Epidermal melanocyte (primary cell): ENCODE data around the gene AP2A2.

Experiments used
- DNase-seq: peaks from one replicate; pipeline ENCODE4 v3.0.0; 2011; ENCODE audit warnings: low spot score; ENCODE audit not compliant: insufficient read length

AP2A2 gene

GRCh38 chr11:995752-996420 lies 70.2 kb downstream of the AP2A2 start:
- no peak for DNase-seq

- no peak for DNase-seq
Observed at GRCh38 chr11:996681-997080, 71.0 kb downstream of the AP2A2 start.

GRCh38 chr11:997907-998306 lies 72.2 kb downstream of the AP2A2 start:
- no peak for DNase-seq

- DNase-seq = no peak
Observed at GRCh38 chr11:999009-999408, 73.3 kb downstream of the AP2A2 start.

GRCh38 chr11:1000357-1001278 lies 74.9 kb downstream of the AP2A2 start:
- no peak for DNase-seq

- DNase-seq = no peak
Observed at GRCh38 chr11:1001617-1002405, 76.1 kb downstream of the AP2A2 start.

- DNase-seq = no peak
Observed at GRCh38 chr11:1002406-1002984, 76.8 kb downstream of the AP2A2 start.

- DNase-seq = no peak
Observed at GRCh38 chr11:1003159-1003558, 77.5 kb downstream of the AP2A2 start.

GRCh38 chr11:1005928-1006327 lies 80.3 kb downstream of the AP2A2 start:
- DNase-seq = no peak

GRCh38 chr11:1006762-1007161 lies 81.1 kb downstream of the AP2A2 start:
- DNase-seq = no peak

- DNase-seq = no peak
Observed at GRCh38 chr11:1007279-1007678, 81.6 kb downstream of the AP2A2 start.

GRCh38 chr11:1008001-1008802 lies 82.5 kb downstream of the AP2A2 start:
- no peak for DNase-seq

GRCh38 chr11:1008803-1009145 lies 83.1 kb downstream of the AP2A2 start:
- no peak for DNase-seq

GRCh38 chr11:1009371-1009770 lies 83.7 kb downstream of the AP2A2 start:
- DNase-seq = no peak

- no peak for DNase-seq
Observed at GRCh38 chr11:1009991-1010390, 84.3 kb downstream of the AP2A2 start.

- no peak for DNase-seq
Observed at GRCh38 chr11:1010551-1011319, 85.1 kb downstream of the AP2A2 start.

- DNase-seq = no peak
Observed at GRCh38 chr11:1011320-1011698, 85.6 kb downstream of the AP2A2 start.

- DNase-seq = no peak
Observed at GRCh38 chr11:1012291-1012690, 86.6 kb downstream of the AP2A2 start.

GRCh38 chr11:1012740-1013630 lies 87.3 kb downstream of the AP2A2 start:
- no peak for DNase-seq
